ENCODE results near the gene BABAM2. TPM values are rescaled to one million over a fixed set of nuclear protein-coding genes. Genes with fewer than 3 reads are reported as not detected.

BABAM2 gene
- total RNA-seq, 1 experiment from 2014 or later = 46.1 TPM

GRCh38 chr2:28274911-28275685 lies 384.6 kb downstream of the BABAM2 start:
- TF ChIP-seq EZH2 (IDR thresholded peaks at IDR 0.05; ENCODE audit: low read depth) = no peak
- TF ChIP-seq, protein P1, sequence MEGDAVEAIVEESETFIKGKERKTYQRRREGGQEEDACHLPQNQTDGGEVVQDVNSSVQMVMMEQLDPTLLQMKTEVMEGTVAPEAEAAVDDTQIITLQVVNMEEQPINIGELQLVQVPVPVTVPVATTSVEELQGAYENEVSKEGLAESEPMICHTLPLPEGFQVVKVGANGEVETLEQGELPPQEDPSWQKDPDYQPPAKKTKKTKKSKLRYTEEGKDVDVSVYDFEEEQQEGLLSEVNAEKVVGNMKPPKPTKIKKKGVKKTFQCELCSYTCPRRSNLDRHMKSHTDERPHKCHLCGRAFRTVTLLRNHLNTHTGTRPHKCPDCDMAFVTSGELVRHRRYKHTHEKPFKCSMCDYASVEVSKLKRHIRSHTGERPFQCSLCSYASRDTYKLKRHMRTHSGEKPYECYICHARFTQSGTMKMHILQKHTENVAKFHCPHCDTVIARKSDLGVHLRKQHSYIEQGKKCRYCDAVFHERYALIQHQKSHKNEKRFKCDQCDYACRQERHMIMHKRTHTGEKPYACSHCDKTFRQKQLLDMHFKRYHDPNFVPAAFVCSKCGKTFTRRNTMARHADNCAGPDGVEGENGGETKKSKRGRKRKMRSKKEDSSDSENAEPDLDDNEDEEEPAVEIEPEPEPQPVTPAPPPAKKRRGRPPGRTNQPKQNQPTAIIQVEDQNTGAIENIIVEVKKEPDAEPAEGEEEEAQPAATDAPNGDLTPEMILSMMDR (conservative IDR thresholded peaks at IDR 0.05) = no peak
- Histone ChIP-seq H3K79me2 (ENCODE audit: low read depth) (no peaks in the 10 kb centered on the region; the same call in 1 of the 2 replicates), H3K4me1 (replicated peaks; ENCODE audit: insufficient read depth) (peaks cover 91% of the 10 kb centered on the region), H2AFZ (no peak overlapping the region), H3K4me2 (peak overlapping the region; percentile 74), H3K9me2 (ENCODE audit: insufficient read depth) (no peaks in the 10 kb centered on the region), H3K27me3 (ENCODE audit: insufficient read depth, low read depth) (no peaks in the 10 kb centered on the region), H3K4me3 (peak overlapping the region; percentile 13; the same call in 1 of the 2 replicates), H3F3A (ENCODE audit: insufficient read depth, low read depth) (peaks cover 55% of the 10 kb centered on the region), H3K36me3 (ENCODE audit: low read depth) (peaks cover 7% of the 10 kb centered on the region; the same call in 1 of the 2 replicates), H3K27ac (peak overlapping the region; percentile 90), H3K9me3 (ENCODE audit: insufficient read depth, low read depth) (no peaks in the 10 kb centered on the region), H4K20me1 (ENCODE audit: insufficient read depth) (no peaks in the 10 kb centered on the region)
- ChIA-PET POLR2A (ENCODE audit: unreplicated experiment) (interaction anchor here (0.5 to 1.1 kb wide), 5 partner anchors 11 to 118 kb away, joined by 3 to 12 read pairs (median 4); no protein-coding TSS in a partner anchor), CTCF (interaction anchor here (1.0 to 1.1 kb wide), 2 partner anchors 25 to 640 kb away, joined by 3 to 12 read pairs; no protein-coding TSS in a partner anchor)
- BruUV-seq (replicated peaks) = TSS peak; percentile 46
- peak; percentile 33 to 92 for DNase-seq
- intact Hi-C loops (cut with micrococcal nuclease; ENCODE audit: unreplicated experiment) = loop anchor here (2.0 to 10.0 kb wide), 4 partner anchors 118 to 568 kb away; partner anchors contain the start of gene FOSL2

GRCh38 chr2:28276076-28276618 lies 385.6 kb downstream of the BABAM2 start:
- no peaks in the 10 kb centered on the region for H3K27me3 ChIP-seq (ENCODE audit: insufficient read depth, low read depth)
- DNase-seq = peak; percentile 38 to 96
- ChIA-PET CTCF (interaction anchor here (0.5 to 1.1 kb wide), 4 partner anchors 26 to 641 kb away, joined by 3 to 12 read pairs (median 6); no protein-coding TSS in a partner anchor), POLR2A (ENCODE audit: unreplicated experiment) (interaction anchor here (0.6 to 1.1 kb wide), 4 partner anchors 115 to 1225 kb away, joined by 3 to 12 read pairs (median 5); partner anchors contain the start of gene AGBL5)
- peak overlapping the region; percentile 30; the same call in 1 of the 2 replicates for H3K4me3 ChIP-seq
- no peaks in the 10 kb centered on the region for H3K9me3 ChIP-seq (ENCODE audit: insufficient read depth, low read depth)
- peak overlapping the region; percentile 74 for H3K4me2 ChIP-seq
- no peak overlapping the region; the same call in 1 of the 2 replicates for H2AFZ ChIP-seq
- intact Hi-C loops (cut with micrococcal nuclease; ENCODE audit: unreplicated experiment) = loop anchor here (2.0 to 10.0 kb wide), 4 partner anchors 51 to 569 kb away; no protein-coding TSS in a partner anchor
- H4K20me1 ChIP-seq (ENCODE audit: insufficient read depth) = no peaks in the 10 kb centered on the region
- no peaks in the 10 kb centered on the region for H3K9me2 ChIP-seq (ENCODE audit: insufficient read depth)
- peaks cover 91% of the 10 kb centered on the region for H3K4me1 ChIP-seq (replicated peaks; ENCODE audit: insufficient read depth)
- BruUV-seq (replicated peaks) = no TSS peak
- H3K27ac ChIP-seq = peak overlapping the region; percentile 90
- H3K36me3 ChIP-seq (ENCODE audit: low read depth) = peaks cover 7% of the 10 kb centered on the region; the same call in 1 of the 2 replicates
- TF ChIP-seq EZH2 (IDR thresholded peaks at IDR 0.05; ENCODE audit: low read depth) = no peak
- TF ChIP-seq, protein P1 (conservative IDR thresholded peaks at IDR 0.05) = no peak
- H3K79me2 ChIP-seq (ENCODE audit: low read depth) = no peaks in the 10 kb centered on the region; the same call in 1 of the 2 replicates
- peaks cover 57% of the 10 kb centered on the region for H3F3A ChIP-seq (ENCODE audit: insufficient read depth, low read depth)

DNA sequence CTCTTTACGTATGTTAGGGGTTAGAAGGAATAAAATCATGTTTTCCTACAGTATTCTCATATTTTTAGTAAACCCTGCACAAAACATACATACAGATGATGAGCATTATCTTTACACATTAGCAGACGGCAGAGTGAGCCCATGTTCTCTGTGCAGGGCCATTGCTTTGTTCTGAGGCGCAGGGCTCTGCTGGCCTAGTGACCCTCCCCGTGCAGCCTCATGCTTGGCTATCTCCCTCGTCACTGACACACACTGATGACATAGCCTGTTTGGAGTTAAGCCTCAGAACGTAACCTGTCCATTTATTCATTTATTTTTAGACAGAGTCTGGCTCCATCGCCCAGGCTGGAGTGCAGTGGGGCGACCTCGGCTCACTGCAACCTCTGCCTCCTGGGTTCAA lies 386.3 kb downstream of the BABAM2 start:
- CTCF ChIA-PET = no interaction called here
- H2AFZ ChIP-seq = no peak overlapping the region

More for the DNA sequence above, 386.3 kb downstream of the BABAM2 start:
- peaks cover 2% of the 10 kb centered on the region; the same call in 1 of the 2 replicates for H3K36me3 ChIP-seq (ENCODE audit: low read depth)
- peaks cover 91% of the 10 kb centered on the region for H3K4me1 ChIP-seq (replicated peaks; ENCODE audit: insufficient read depth)
- intact Hi-C loops (cut with micrococcal nuclease; ENCODE audit: unreplicated experiment) = loop anchor here (2.0 to 10.0 kb wide), 4 partner anchors 50 to 570 kb away; no protein-coding TSS in a partner anchor
- no peaks in the 10 kb centered on the region for H3K9me2 ChIP-seq (ENCODE audit: insufficient read depth)
- POLR2A ChIA-PET (ENCODE audit: unreplicated experiment) = no interaction called here
- no peaks in the 10 kb centered on the region for H3K9me3 ChIP-seq (ENCODE audit: insufficient read depth, low read depth)
- peak overlapping the region; percentile 30; the same call in 1 of the 2 replicates for H3K4me3 ChIP-seq
- peak overlapping the region; percentile 74 for H3K4me2 ChIP-seq
- peak overlapping the region; percentile 90 for H3K27ac ChIP-seq
- TF ChIP-seq, protein P1 (conservative IDR thresholded peaks at IDR 0.05) = no peak
- no peak for TF ChIP-seq EZH2 (IDR thresholded peaks at IDR 0.05; ENCODE audit: low read depth)
- no TSS peak for BruUV-seq (replicated peaks)
- no peaks in the 10 kb centered on the region; the same call in 1 of the 2 replicates for H3K79me2 ChIP-seq (ENCODE audit: low read depth)
- no peaks in the 10 kb centered on the region for H3K27me3 ChIP-seq (ENCODE audit: insufficient read depth, low read depth)
- peaks cover 63% of the 10 kb centered on the region for H3F3A ChIP-seq (ENCODE audit: insufficient read depth, low read depth)
- H4K20me1 ChIP-seq (ENCODE audit: insufficient read depth) = no peaks in the 10 kb centered on the region
- no peak for DNase-seq
